HG03558 (cell line): ENCODE measurements around the gene RHOG.

Experiments used
- ATAC-seq: cut with Tn5 transposase; IDR thresholded peaks from one replicate; pipeline ENCODE4 v1.9.1; 2021; ENCODE audit warnings: moderate number of reproducible peaks; ENCODE audit not compliant: unreplicated experiment; ENCODE audit errors: extremely low read depth

Gene RHOG

GRCh38 chr11:3783611-3784010 is 57.1 kb downstream of the RHOG start:
- ATAC-seq, result no peak

- no peak for ATAC-seq
These were observed 57.8 kb downstream of the RHOG start for GRCh38 chr11:3782963-3783362.

- ATAC-seq, result no peak
These were observed 59.3 kb downstream of the RHOG start for GRCh38 chr11:3781423-3781822.
